SW 1271 (cell line): ENCODE results near the gene VSTM4.

Experiments
- DNase-seq, 2 experiments: peaks; one replicate each; lab custom pipeline; 2025; lab: John Stamatoyannopoulos, UW

Gene VSTM4

GRCh38 chr10:49091450-49092210 lies 23.7 kb downstream of the VSTM4 start:
- DNase-seq = no peak

- no peak for DNase-seq
These were observed 24.5 kb downstream of the VSTM4 start for GRCh38 chr10:49090696-49091380.

GRCh38 chr10:49090189-49090575 lies 25.1 kb downstream of the VSTM4 start:
- DNase-seq = no peak

GRCh38 chr10:49089557-49090188 lies 25.6 kb downstream of the VSTM4 start:
- DNase-seq = no peak

- no peak for DNase-seq
These were observed 26.2 kb downstream of the VSTM4 start for GRCh38 chr10:49089152-49089551.

GRCh38 chr10:49086889-49087288 lies 28.4 kb downstream of the VSTM4 start:
- no peak for DNase-seq

DNA sequence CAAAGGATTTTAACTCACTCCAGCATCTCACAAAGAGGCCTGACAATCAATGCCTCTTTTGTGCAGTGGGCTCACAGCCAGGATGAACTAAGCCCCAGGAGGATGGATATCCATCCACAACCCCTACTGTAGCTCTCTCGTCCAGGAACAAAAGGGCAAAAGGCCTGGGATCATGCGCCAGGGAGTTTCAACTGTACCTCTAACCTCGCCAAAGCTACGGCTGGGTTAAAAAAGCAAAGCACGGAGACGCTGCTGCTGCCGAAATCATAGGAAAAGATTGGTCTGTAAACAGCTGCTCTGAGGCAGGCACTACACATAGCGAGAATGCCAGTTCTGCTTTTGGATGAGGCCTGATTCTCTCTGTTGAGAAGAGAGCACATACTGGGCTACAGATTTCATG lies 32.1 kb downstream of the VSTM4 start:
- DNase-seq = no peak

DNA sequence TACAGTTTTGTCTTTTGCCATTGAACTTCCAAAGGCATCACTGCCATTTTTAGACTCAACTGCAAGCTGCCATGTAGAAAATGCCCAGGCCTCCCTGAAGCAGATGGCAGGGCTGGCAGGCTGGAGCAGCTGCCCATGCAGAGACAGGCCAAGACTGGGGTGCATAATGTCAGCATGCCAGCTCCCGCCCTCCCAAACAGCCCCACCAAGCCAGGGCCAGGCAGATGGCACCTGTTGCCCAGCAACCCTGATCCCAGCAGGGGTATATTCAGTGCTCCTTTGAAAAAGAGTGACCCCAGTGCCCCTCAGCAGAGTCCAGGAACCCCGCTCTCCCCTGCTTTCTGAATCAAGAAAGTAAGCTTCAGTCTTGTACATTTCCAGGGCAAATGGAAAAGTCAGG lies 32.6 kb downstream of the VSTM4 start:
- DNase-seq = no peak

- no peak for DNase-seq
These were observed 33.6 kb downstream of the VSTM4 start for GRCh38 chr10:49081547-49082275.

GRCh38 chr10:49080965-49081364 lies 34.4 kb downstream of the VSTM4 start:
- DNase-seq = no peak

GRCh38 chr10:49080071-49080470 lies 35.3 kb downstream of the VSTM4 start:
- DNase-seq = no peak

DNA sequence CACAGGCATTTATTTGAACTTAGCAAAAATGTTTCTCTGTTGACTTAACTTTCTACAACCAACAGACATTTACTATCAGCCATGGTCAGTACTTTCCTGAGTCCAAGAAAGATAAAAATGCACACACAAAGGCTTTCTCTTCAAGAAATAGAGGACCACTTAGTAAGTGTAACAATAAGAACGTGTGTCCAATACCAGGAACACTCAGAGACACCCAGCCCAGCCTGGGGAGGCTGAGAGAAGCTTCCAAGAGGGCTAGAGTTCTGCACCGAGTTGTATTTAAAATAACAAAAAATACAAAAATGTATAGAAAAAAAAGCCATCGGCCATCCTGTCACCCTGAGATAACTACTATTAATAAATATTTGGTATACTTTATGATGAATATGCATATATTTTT lies 35.8 kb downstream of the VSTM4 start:
- no peak for DNase-seq

DNA sequence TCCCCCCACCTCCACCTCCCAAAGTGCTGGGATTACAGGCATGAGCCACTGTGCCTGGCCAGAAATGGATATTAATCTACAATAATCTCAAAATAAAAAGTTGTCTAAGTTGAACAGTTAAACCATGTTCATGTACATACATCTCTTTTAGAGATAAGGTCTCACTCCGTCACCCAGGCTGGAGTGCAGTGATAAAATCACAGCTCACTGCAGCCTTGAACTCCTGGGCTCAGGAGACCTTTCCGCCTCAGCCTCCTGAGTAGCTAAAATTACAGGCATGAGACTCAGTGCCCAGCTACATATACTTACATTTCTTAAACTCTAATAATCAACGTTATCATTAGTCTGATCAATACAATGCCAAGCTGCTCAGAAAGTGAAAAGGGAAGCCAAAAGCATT lies 36.2 kb downstream of the VSTM4 start:
- DNase-seq = no peak

DNA sequence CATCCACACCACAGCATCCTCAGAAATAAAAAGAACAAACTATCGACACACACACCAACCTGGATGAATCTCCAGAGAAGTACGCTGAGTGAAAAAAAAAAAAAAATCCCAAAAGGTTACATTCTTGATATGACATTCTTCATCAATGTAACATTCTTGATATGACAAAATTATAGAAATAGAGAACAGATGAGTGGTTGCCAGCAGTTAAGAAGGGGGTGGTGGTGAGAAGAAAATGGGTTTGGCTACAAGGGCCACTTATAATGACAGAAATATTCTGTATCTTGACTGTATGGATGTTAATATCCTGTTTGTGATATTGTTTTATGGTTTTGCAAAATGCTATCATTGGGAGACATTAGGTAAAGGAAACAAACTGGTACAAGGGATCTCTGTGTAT lies 36.9 kb downstream of the VSTM4 start:
- no peak for DNase-seq

DNA sequence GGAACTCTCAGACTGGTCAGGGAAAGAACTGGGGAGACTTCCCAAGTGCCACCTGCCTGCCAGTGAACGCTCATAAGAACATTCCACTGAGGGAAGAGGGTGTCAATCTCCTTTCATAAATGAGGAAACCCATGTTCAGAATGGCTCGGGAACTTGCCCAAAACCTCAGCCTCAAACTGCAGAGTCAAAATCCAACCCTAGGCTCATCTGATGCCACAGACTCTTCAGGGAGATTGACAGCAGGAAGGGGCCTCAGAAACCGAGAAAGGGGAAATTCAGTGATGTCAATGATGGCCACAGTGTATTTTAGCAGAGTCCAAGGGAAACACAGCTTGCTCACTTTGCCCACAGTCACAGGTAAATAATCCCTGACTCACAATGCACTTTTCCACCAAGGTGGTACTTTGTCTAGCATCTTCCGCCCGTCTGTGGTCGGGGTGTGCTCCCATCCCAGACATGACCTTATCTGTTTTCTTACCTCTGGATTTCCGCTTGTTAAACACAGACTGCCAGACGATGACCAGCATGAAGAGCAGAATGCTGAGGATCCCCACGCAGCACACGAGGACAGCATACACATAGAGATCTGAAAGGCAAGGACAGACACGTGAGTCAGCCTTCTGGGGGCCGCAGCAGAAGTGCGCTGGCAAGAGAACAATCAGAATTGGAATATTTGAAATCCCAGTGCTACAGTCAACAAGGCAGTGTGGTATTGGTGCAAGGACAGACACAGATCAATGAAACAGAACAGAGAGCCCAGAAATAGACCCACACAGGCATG lies 38.4 kb downstream of the VSTM4 start:
- DNase-seq = no peak

DNA sequence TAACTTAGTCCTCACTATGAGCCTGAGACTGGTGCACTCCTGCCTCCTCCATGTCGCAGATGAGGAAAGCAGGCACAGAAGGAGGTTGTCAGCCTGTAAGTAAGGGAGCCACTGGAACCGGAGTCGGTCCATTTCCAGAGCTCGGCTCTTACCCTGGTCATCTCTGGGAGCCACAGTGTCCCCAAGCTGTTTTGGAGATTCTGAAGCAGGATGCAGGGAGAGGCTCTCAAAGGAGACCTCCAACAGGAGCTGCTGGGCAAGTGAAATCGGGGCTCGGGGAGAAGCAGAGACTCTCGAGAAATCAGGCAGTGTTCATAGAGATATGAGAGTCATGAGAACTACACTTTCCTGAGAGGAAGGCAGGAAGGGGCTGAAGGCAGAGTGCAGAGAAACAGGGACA lies 39.0 kb downstream of the VSTM4 start:
- no peak for DNase-seq

DNA sequence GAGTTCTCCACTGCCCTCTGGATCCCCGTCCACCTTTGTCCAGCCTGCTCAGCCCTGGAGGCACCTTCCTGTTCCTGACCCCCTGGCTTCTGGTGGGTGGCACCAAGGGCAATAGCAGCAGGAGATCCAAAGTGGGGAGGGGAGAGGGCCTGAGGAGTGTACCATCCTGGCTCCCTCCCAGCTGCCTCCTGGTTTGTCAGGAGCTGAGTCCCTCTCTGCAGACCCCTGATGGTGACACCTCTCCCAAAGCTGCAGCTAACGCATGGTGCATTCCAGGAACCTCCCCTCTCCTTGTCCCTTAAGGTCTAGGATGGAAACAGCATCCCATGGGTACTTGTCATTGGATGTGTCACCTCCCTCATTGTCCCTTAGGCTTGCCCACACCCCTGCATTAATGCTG lies 39.6 kb downstream of the VSTM4 start:
- DNase-seq = no peak

DNA sequence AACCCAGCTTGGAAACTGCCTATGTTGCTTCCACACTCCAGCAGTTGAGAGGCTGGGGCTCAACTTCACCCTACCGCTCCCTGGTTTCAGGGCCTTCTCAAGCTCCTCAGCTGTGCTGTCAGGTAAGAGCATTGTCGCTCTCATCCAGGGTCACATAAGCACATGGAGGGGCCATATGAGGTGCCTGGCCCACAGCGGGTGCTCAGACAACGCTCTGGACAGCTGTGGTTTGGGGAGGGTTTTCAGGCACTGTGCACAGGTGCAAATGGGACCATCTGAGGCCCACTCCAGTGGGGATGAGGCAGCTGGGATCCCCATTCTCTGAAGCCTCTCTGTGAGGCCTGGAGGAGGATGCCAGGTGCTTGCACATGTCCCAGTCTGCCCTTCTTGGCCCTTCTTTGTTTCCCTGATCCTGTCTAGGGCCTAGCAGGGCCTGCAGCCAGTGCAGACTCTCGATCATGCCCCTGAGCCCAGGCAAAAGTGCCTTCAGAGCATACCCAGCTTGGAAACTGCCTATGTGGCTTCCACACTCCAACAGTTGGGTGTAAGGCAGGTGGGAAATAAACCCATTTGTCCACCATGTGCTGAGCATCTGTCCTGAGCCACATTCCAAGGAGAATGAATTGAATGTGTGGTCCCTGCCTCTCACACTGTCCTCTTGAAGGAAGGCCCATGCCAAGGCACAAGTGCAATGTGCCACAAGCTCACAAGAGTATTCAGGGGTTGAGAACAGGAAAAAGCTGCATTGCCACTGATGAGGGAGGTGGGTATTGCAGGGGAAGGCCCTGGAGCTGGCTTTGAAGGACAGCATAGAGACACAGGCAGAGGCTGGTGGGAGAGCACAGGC lies 40.3 kb downstream of the VSTM4 start:
- no peak for DNase-seq

- DNase-seq = no peak
These were observed 43.0 kb downstream of the VSTM4 start for GRCh38 chr10:49072166-49072885.

DNA sequence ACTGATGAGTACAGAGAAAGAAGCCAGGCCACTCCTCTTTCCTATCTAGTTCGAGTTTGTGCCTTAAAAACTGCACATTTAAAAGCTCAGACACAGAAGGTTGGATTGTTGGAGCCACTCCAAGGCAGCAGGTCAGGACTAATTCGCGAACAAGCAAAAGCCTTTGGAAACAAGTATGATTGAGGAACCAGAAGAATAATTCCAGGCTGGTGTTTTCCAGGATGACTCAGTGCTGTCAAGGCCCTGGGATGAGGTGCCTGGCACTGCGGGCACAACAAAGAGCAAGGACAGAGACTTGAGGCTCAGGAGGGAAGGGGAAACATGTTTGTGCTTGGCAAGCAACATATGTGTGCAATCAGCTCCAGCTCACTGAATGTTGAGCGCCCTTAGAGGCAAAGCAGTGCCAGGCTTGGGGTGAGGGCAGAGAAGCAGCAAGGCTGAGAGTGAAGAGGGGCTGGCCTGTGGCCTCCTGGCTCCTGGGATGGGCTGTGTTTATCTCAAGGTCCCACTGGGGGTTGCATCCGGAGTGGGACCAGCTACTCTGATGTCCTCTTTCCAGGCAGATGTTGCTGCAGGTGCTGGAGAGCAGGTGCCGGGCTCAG lies 44.1 kb downstream of the VSTM4 start:
- DNase-seq = no peak
